ENCODE results near the gene ASMTL. TPM values are rescaled to one million over a fixed set of nuclear protein-coding genes. Genes with fewer than 3 reads are reported as not detected.

The ASMTL gene
- polyA plus RNA-seq, 1 donor (not counting 4 experiments of a cell fraction or from before 2014, with no cell fraction given), result 13.8 TPM

DNA sequence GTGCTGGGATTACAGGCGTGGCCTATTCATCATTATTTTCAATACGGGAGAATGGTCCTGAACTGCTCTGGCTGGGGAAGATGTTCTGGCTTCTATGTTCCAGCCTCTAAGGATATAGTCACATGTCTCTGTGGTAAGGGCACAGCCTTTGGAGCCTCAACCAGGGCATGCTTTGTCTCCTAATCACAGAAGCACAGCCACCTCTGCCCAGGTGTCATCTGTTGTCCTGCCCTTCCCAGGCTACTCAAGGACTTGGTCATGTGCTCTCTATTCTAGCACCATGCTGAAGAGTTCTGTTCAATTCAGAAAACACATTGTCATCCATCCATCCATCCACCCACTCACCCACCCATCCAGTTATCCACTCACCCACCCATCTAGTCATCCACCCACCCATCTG, 29.5 kb downstream of the ASMTL start:
- H3K9me1 ChIP-seq (ENCODE audit: control insufficient read depth, extremely low read depth, insufficient read depth, low read length), result no peaks in the 10 kb centered on the region
- H3K27me3 ChIP-seq (ENCODE audit: control insufficient read depth, extremely low read depth, insufficient read depth, low read length), result no peaks in the 10 kb centered on the region
- H3K36me3 ChIP-seq (ENCODE audit: control insufficient read depth in 2 of 2, extremely low read depth in 1 of 2, insufficient read depth in 2 of 2, low read length in 2 of 2), result peaks cover 0 to 11% of the 10 kb centered on the region in 2 experiments
- no peaks in the 10 kb centered on the region for H4K20me1 ChIP-seq (ENCODE audit: control insufficient read depth, extremely low read depth, insufficient read depth, low read length)
- DNase-seq (ENCODE audit: low read depth, low spot score) (no peak), FAIRE-seq (no peak)
- no peaks in the 10 kb centered on the region for H3K79me2 ChIP-seq (ENCODE audit: control insufficient read depth, insufficient read depth, low read length)
- H3K27ac ChIP-seq (ENCODE audit: control insufficient read depth, insufficient read depth, low read length), result no peak overlapping the region
- TF ChIP-seq, protein P1, sequence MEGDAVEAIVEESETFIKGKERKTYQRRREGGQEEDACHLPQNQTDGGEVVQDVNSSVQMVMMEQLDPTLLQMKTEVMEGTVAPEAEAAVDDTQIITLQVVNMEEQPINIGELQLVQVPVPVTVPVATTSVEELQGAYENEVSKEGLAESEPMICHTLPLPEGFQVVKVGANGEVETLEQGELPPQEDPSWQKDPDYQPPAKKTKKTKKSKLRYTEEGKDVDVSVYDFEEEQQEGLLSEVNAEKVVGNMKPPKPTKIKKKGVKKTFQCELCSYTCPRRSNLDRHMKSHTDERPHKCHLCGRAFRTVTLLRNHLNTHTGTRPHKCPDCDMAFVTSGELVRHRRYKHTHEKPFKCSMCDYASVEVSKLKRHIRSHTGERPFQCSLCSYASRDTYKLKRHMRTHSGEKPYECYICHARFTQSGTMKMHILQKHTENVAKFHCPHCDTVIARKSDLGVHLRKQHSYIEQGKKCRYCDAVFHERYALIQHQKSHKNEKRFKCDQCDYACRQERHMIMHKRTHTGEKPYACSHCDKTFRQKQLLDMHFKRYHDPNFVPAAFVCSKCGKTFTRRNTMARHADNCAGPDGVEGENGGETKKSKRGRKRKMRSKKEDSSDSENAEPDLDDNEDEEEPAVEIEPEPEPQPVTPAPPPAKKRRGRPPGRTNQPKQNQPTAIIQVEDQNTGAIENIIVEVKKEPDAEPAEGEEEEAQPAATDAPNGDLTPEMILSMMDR (optimal IDR thresholded peaks at IDR 0.05 in 1 of 3, IDR thresholded peaks at IDR 0.05 in 1 of 3, conservative IDR thresholded peaks at IDR 0.05 in 1 of 3; ENCODE audit: extremely low read depth in 1 of 3, insufficient read depth in 2 of 3, low read length in 3 of 3), result no peak
- no peak for TF ChIP-seq EZH2 (IDR thresholded peaks at IDR 0.05; ENCODE audit: low read length)
- dilution Hi-C loops (cut with MboI; ENCODE audit: extremely low pct_ligation_motif_present, low sequenced_read_pairs), result no loop called here
- H3K9me3 ChIP-seq (ENCODE audit: control insufficient read depth, low read depth, low read length), result peaks cover 15% of the 10 kb centered on the region
- no peak overlapping the region for H3K4me3 ChIP-seq (ENCODE audit: control insufficient read depth in 2 of 3, extremely low read depth in 1 of 3, insufficient read depth in 2 of 3, low read depth in 1 of 3, low read length in 3 of 3)
- H3K9ac ChIP-seq (ENCODE audit: control insufficient read depth, extremely low read depth, insufficient read depth, low read length), result no peak overlapping the region
- H3K4me2 ChIP-seq (ENCODE audit: control insufficient read depth, extremely low read depth, insufficient read depth, low read depth, low read length), result no peak overlapping the region
- no peaks in the 10 kb centered on the region for H3K4me1 ChIP-seq (ENCODE audit: control insufficient read depth, extremely low read depth, insufficient read depth, low read length)
- H2AFZ ChIP-seq (ENCODE audit: control insufficient read depth, low read length), result no peak overlapping the region

DNA sequence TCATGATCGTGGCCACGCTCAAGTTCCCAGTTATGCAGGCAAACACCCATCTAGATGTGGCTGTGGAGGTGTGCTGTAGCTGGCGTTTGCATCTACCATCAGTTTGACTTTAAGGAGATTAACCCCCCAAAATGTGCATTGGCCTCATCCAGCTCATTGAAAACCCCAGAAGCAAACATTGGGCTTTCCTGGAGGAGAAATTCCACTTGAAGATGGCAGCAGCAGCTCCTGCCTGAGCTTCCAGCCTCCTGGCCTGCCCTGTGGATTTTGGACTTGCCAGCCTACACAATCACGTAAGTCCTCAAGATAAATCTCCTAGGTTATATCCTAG, 30.6 kb downstream of the ASMTL start:
- H2AFZ ChIP-seq (ENCODE audit: control insufficient read depth, low read length), result no peak overlapping the region
- H3K9ac ChIP-seq (ENCODE audit: control insufficient read depth, extremely low read depth, insufficient read depth, low read length), result no peak overlapping the region
- no peaks in the 10 kb centered on the region for H3K27me3 ChIP-seq (ENCODE audit: control insufficient read depth, extremely low read depth, insufficient read depth, low read length)
- no peak overlapping the region for H3K27ac ChIP-seq (ENCODE audit: control insufficient read depth, insufficient read depth, low read length)
- H3K9me3 ChIP-seq (ENCODE audit: control insufficient read depth, low read depth, low read length), result peaks cover 15% of the 10 kb centered on the region
- H4K20me1 ChIP-seq (ENCODE audit: control insufficient read depth, extremely low read depth, insufficient read depth, low read length), result no peaks in the 10 kb centered on the region
- H3K36me3 ChIP-seq (ENCODE audit: control insufficient read depth in 2 of 2, extremely low read depth in 1 of 2, insufficient read depth in 2 of 2, low read length in 2 of 2), result peaks cover 0 to 17% of the 10 kb centered on the region in 2 experiments
- H3K79me2 ChIP-seq (ENCODE audit: control insufficient read depth, insufficient read depth, low read length), result no peaks in the 10 kb centered on the region
- DNase-seq (ENCODE audit: low read depth, low spot score) (no peak), FAIRE-seq (no peak)
- dilution Hi-C loops (cut with MboI; ENCODE audit: extremely low pct_ligation_motif_present, low sequenced_read_pairs), result no loop called here
- no peaks in the 10 kb centered on the region for H3K9me1 ChIP-seq (ENCODE audit: control insufficient read depth, extremely low read depth, insufficient read depth, low read length)
- no peaks in the 10 kb centered on the region for H3K4me1 ChIP-seq (ENCODE audit: control insufficient read depth, extremely low read depth, insufficient read depth, low read length)
- TF ChIP-seq, protein P1 (optimal IDR thresholded peaks at IDR 0.05 in 1 of 3, IDR thresholded peaks at IDR 0.05 in 1 of 3, conservative IDR thresholded peaks at IDR 0.05 in 1 of 3; ENCODE audit: extremely low read depth in 1 of 3, insufficient read depth in 2 of 3, low read length in 3 of 3), result no peak
- TF ChIP-seq EZH2 (IDR thresholded peaks at IDR 0.05; ENCODE audit: low read length), result no peak
- H3K4me3 ChIP-seq (ENCODE audit: control insufficient read depth in 2 of 3, extremely low read depth in 1 of 3, insufficient read depth in 2 of 3, low read depth in 1 of 3, low read length in 3 of 3), result no peak overlapping the region
- H3K4me2 ChIP-seq (ENCODE audit: control insufficient read depth, extremely low read depth, insufficient read depth, low read depth, low read length), result no peak overlapping the region
